Heart right ventricle (tissue), 16 donors: ENCODE measurements around the gene ACTG2. TPM values are rescaled to one million over a fixed set of nuclear protein-coding genes. Genes with fewer than 3 reads are reported as not detected.

Experiments used
- ATAC-seq, 8 donors: fragments of 200-7000 bp; cut with Tn5 transposase; one replicate each; pipeline ENCODE4 v1.9.1; 2020; ENCODE audit warnings: mild to moderate bottlenecking in 8 of 8, moderate library complexity in 8 of 8, moderate number of reproducible peaks in 1 of 8
- DNase-seq, 2 donors: peaks; one replicate each; pipeline ENCODE4 v3.0.0-alpha.2; 2020
- H3K27ac ChIP-seq, 10 donors: fragments of 200-600 bp; sonication (generic) in 2 of 10; one replicate each; pipeline versions ENCODE4 v1.5.0 to v1.8.0; 2020 to 2022; ENCODE audit warnings: mild to moderate bottlenecking in 3 of 10
- H3K27me3 ChIP-seq, 7 donors: fragments of 200-600 bp; one replicate each; pipeline ENCODE4 v1.8.0; 2021 to 2022; ENCODE audit warnings: mild to moderate bottlenecking in 2 of 7
- H3K36me3 ChIP-seq, 9 donors: fragments of 200-600 bp; sonication (generic) in 1 of 9; one replicate each; pipeline versions ENCODE4 v1.5.0 to v1.8.0; 2020 to 2022; ENCODE audit warnings: mild to moderate bottlenecking in 2 of 9
- H3K4me1 ChIP-seq, 9 donors: fragments of 200-600 bp; sonication (generic) in 1 of 9; one replicate each; pipeline versions ENCODE4 v1.5.0 to v1.8.0; 2020 to 2022; ENCODE audit warnings: mild to moderate bottlenecking in 4 of 9
- H3K4me3 ChIP-seq, 10 donors: fragments of 200-600 bp; sonication (generic) in 2 of 10; one replicate each; pipeline versions ENCODE4 v1.5.0 to v1.8.0; 2020 to 2022; ENCODE audit warnings: mild to moderate bottlenecking in 7 of 10, moderate library complexity in 2 of 10
- H3K9me3 ChIP-seq, 11 donors: fragments of 200-600 bp in 10 of 11; sonication (generic) in 2 of 11; one replicate each; pipeline versions ENCODE4 v1.5.0 to v1.8.0; 2013 to 2022; ENCODE audit warnings: mild to moderate bottlenecking in 2 of 11, control low read depth in 1 of 11, moderate library complexity in 1 of 11
- WGBS, 2 donors: extraction: QIAGEN DNeasy Blood & Tissue Kit; methylation state at CpG; one replicate each; pipeline ENCODE4 v1.1.7; 2013; ENCODE audit warnings: inconsistent platforms in 1 of 2; 5-methylcytosine and 5-hydroxymethylcytosine counted together
- intact Hi-C, 10 donors: fragments of 100-400 bp; cut with DNase I; formaldehyde crosslinking; loops; one replicate each; pipeline versions ENCODE4 v1.11.1 to v1.14.2; 2022
- polyA plus RNA-seq, 2 donors: library from polyadenylated mRNA; stranded (reverse); fragments of 200-250 nt; gene quantifications; one replicate each; pipeline ENCODE4 v1.2.3, GENCODE V29; 2013
- total RNA-seq, 10 donors: library from RNA; stranded (reverse); fragmentation: NEBNext Ultra II Directional in 3 of 10; extraction: Animal tissue kit (Norgen Biotek cat#: 25700) in 3 of 10; gene quantifications; one replicate each; pipeline versions ENCODE4 v1.2.1 to v1.2.4, GENCODE V29; 2021 to 2023
- TF ChIP-seq, protein P1 (sequence below), 9 donors: fragments of 200-600 bp; sonication (generic) in 2 of 9; IDR thresholded peaks; one replicate each; pipeline versions ENCODE4 v1.5.0 to v1.8.0; 2021 to 2022; ENCODE audit warnings: antibody characterized with exemption in 9 of 9, mild to moderate bottlenecking in 5 of 9, moderate library complexity in 1 of 9
- donor health status: Arrhythmogenic right ventricular cardiomyopathy.
- donor health status: ischemic (EF 13 %, LVEDD 7.1; RV severe dilation, severe dysfunction).
- donor health status: healthy with polysubstance abuse.
- donor health status: DM: no; HTN: yes; CAD: no.
- donor health status: DM: no; HTN: no; CAD: no.
- donor health status: ischemic (EF 25% LVEDD 6.9; RV normal size, moderate dysfunction).
- donor health status: ischemic (EF 25% LVEDD 5.7; RV mildly dilated, moderate dysfunction).
- donor health status: healthy.
- donor health status: DM: yes; HTN: yes; CAD: no.
- donor health status: Ischemic cardiomyopathy.
- donor health status: ischemic (EF 35%, LVEDD 5.7; RV mildly dilated, moderate dysfunction).
- donor health status: nonischemic (EF 11% LVEDD 7.7; RV severe dilation, severe dysfunction).
- donor health status: DM: yes; HTN: yes; CAD: no.
- donor health status: PGD.
- donor health status: ischemic (EF 29% LVEDD 5.4; RV normal size, mild dysfunction).
- donor health status: nonischemic (EF 23%, LVEDD 6.1; RV moderate dilation, normal function).

The ACTG2 gene
- total and polyA plus RNA-seq, 12 donors, result 0.52 to 44.1 (median 2.0) TPM

DNA sequence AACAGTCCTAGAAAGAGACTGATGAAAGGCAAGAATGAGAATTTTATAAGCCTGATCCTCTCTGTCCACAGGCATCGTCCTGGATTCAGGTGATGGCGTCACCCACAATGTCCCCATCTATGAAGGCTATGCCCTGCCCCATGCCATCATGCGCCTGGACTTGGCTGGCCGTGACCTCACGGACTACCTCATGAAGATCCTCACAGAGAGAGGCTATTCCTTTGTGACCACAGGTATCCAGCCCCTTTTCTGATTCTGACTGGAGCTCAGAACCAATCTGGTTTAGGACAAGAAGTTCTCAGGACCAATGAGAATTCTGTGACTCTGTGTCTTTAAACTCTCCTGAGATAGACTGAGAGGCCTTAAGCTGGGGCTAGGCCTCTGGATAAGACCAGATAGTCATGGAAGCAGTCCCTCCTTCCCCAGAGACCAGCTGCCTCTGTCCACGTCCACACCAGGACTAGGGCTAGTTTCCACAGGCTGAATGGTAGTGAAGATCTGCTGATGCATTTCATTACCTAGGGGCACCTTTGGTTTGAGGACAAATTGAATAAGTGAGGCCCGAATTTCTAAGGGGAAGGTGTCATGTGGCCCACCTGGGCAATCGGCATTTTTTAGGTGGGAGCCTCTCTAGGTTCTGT, 20.7 kb downstream of the ACTG2 start:
- no peak for ATAC-seq
- 91 to 93% methylated on average over 8 of the region's 8 CpGs for WGBS, 2 donors
- Histone ChIP-seq H3K27me3 (peaks cover 0 to 7% (median 0%) of the 10 kb centered on the region in 7 donors), H3K36me3 (no peaks in the 10 kb centered on the region), H3K4me1 (no peaks in the 10 kb centered on the region), H3K4me3 (no peak overlapping the region), H3K9me3 (no peaks in the 10 kb centered on the region), H3K27ac (no peak overlapping the region)
- no peak for DNase-seq
- TF ChIP-seq, protein P1, sequence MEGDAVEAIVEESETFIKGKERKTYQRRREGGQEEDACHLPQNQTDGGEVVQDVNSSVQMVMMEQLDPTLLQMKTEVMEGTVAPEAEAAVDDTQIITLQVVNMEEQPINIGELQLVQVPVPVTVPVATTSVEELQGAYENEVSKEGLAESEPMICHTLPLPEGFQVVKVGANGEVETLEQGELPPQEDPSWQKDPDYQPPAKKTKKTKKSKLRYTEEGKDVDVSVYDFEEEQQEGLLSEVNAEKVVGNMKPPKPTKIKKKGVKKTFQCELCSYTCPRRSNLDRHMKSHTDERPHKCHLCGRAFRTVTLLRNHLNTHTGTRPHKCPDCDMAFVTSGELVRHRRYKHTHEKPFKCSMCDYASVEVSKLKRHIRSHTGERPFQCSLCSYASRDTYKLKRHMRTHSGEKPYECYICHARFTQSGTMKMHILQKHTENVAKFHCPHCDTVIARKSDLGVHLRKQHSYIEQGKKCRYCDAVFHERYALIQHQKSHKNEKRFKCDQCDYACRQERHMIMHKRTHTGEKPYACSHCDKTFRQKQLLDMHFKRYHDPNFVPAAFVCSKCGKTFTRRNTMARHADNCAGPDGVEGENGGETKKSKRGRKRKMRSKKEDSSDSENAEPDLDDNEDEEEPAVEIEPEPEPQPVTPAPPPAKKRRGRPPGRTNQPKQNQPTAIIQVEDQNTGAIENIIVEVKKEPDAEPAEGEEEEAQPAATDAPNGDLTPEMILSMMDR (IDR thresholded peaks at IDR 0.05), result no peak
- intact Hi-C loops, result no loop called here

- ATAC-seq, result no peak
- no peaks in the 10 kb centered on the region for H3K9me3 ChIP-seq
- no peak overlapping the region for H3K27ac ChIP-seq
- intact Hi-C loops, result no loop called here
- WGBS, 2 donors, result 82 to 88% methylated on average over 4 of the region's 4 CpGs
- no peaks in the 10 kb centered on the region for H3K4me1 ChIP-seq
- no peak for DNase-seq
- H3K27me3 ChIP-seq, result peaks cover 0 to 18% (median 9%) of the 10 kb centered on the region in 7 donors
- no peak overlapping the region for H3K4me3 ChIP-seq
- TF ChIP-seq, protein P1 (IDR thresholded peaks at IDR 0.05), result no peak
- no peaks in the 10 kb centered on the region for H3K36me3 ChIP-seq
These were observed 21.9 kb downstream of the ACTG2 start for GRCh38 chr2:73914667-73915066.

GRCh38 chr2:73915437-73915993, 22.7 kb downstream of the ACTG2 start:
- no peak overlapping the region for H3K4me3 ChIP-seq
- TF ChIP-seq, protein P1 (IDR thresholded peaks at IDR 0.05), result no peak
- 92% methylated on average over 5 of the region's 5 CpGs for WGBS, 2 donors

DNA sequence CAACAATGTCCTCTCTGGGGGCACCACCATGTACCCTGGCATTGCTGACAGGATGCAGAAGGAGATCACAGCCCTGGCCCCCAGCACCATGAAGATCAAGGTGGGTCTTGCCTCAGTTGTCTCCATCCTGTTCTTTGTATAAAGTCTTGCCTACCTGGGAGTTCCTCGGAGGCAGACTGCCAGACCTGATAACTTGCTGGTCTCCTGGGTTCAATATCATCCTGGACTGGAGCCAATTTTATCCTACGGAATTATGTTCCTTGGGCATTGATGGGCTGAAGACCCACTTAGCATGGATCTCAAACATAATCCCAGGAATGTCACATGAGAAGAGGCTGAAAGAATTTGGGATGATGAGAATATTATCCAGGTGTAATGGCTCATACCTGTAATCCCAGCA, 23.9 kb downstream of the ACTG2 start:
- intact Hi-C loops, result no loop called here
- DNase-seq (no peak), ATAC-seq (no peak)
- no peak overlapping the region for H3K4me3 ChIP-seq
- no peaks in the 10 kb centered on the region for H3K9me3 ChIP-seq
- peaks cover 0 to 30% (median 12%) of the 10 kb centered on the region in 7 donors for H3K27me3 ChIP-seq
- H3K27ac ChIP-seq, result no peak overlapping the region
- no peaks in the 10 kb centered on the region for H3K4me1 ChIP-seq
- TF ChIP-seq, protein P1 (IDR thresholded peaks at IDR 0.05), result no peak
- 46 to 76% methylated on average over 2 of the region's 2 CpGs for WGBS, 2 donors
- no peaks in the 10 kb centered on the region for H3K36me3 ChIP-seq

More at GRCh38 chr2:73915437-73915993, 22.7 kb downstream of the ACTG2 start:
- Histone ChIP-seq H3K27ac (no peak overlapping the region), H3K4me1 (no peaks in the 10 kb centered on the region), H3K27me3 (peaks cover 0 to 22% (median 10%) of the 10 kb centered on the region in 7 donors), H3K36me3 (no peaks in the 10 kb centered on the region), H3K9me3 (no peaks in the 10 kb centered on the region)
- intact Hi-C loops, result no loop called here
- DNase-seq (no peak), ATAC-seq (no peak)
